ENCODE data around the gene BRINP3.

BRINP3 gene

GRCh38 chr1:190303501-190303900 is 174.2 kb downstream of the BRINP3 start:
- H3K79me2 ChIP-seq (ENCODE audit: insufficient read depth, low read length), result no peaks in the 10 kb centered on the region
- H3K36me3 ChIP-seq (ENCODE audit: low read length), result no peaks in the 10 kb centered on the region
- no peak overlapping the region for H3K9ac ChIP-seq (ENCODE audit: low read length)
- no peak for TF ChIP-seq EZH2phosphoT487 (conservative IDR thresholded peaks at IDR 0.05; ENCODE audit: low read length)
- TF ChIP-seq CTCF (IDR thresholded peaks at IDR 0.05; ENCODE audit: insufficient read depth, low read length, poor library complexity, severe bottlenecking), result no peak
- H4K20me1 ChIP-seq (ENCODE audit: low read depth, low read length), result no peaks in the 10 kb centered on the region
- no peak overlapping the region for H3K4me3 ChIP-seq (ENCODE audit: insufficient read depth, low read length, poor library complexity, severe bottlenecking)
- H3K27ac ChIP-seq (ENCODE audit: low read depth, low read length), result no peak overlapping the region
- no peaks in the 10 kb centered on the region for H3K9me2 ChIP-seq (replicated peaks; ENCODE audit: insufficient read depth, low read length)
- no peaks in the 10 kb centered on the region for H3K27me3 ChIP-seq (ENCODE audit: low read length)
- H3K9me3 ChIP-seq (ENCODE audit: insufficient read depth, low read length), result no peaks in the 10 kb centered on the region
- no peaks in the 10 kb centered on the region for H3F3A ChIP-seq (ENCODE audit: insufficient read depth)
- no peak overlapping the region for H3K4me2 ChIP-seq (ENCODE audit: low read depth, low read length, poor library complexity, severe bottlenecking)
- no peak overlapping the region for H2AFZ ChIP-seq (ENCODE audit: low read depth, low read length, severe bottlenecking)

- H3F3A ChIP-seq (ENCODE audit: insufficient read depth), result no peaks in the 10 kb centered on the region
- H3K9me2 ChIP-seq (replicated peaks; ENCODE audit: insufficient read depth, low read length), result no peaks in the 10 kb centered on the region
- H3K4me2 ChIP-seq (ENCODE audit: low read depth, low read length, poor library complexity, severe bottlenecking), result no peak overlapping the region
- no peak overlapping the region for H2AFZ ChIP-seq (ENCODE audit: low read depth, low read length, severe bottlenecking)
- no peaks in the 10 kb centered on the region for H3K27me3 ChIP-seq (ENCODE audit: low read length)
- no peak overlapping the region for H3K9ac ChIP-seq (ENCODE audit: low read length)
- H3K4me3 ChIP-seq (ENCODE audit: insufficient read depth, low read length, poor library complexity, severe bottlenecking), result no peak overlapping the region
- no peak overlapping the region for H3K27ac ChIP-seq (ENCODE audit: low read depth, low read length)
- H4K20me1 ChIP-seq (ENCODE audit: low read depth, low read length), result no peaks in the 10 kb centered on the region
- H3K36me3 ChIP-seq (ENCODE audit: low read length), result no peaks in the 10 kb centered on the region
- no peaks in the 10 kb centered on the region for H3K79me2 ChIP-seq (ENCODE audit: insufficient read depth, low read length)
- H3K9me3 ChIP-seq (ENCODE audit: insufficient read depth, low read length), result no peaks in the 10 kb centered on the region
- TF ChIP-seq EZH2phosphoT487 (conservative IDR thresholded peaks at IDR 0.05; ENCODE audit: low read length), result no peak
Measured at GRCh38 chr1:190296453-190296852, 181.2 kb downstream of the BRINP3 start.

- Histone ChIP-seq H3K36me3 (ENCODE audit: low read length) (no peaks in the 10 kb centered on the region), H3K27me3 (ENCODE audit: low read length) (no peaks in the 10 kb centered on the region), H3K9me2 (replicated peaks; ENCODE audit: insufficient read depth, low read length) (no peaks in the 10 kb centered on the region), H3F3A (ENCODE audit: insufficient read depth) (no peaks in the 10 kb centered on the region), H4K20me1 (ENCODE audit: low read depth, low read length) (no peaks in the 10 kb centered on the region), H3K9me3 (ENCODE audit: insufficient read depth, low read length) (no peaks in the 10 kb centered on the region), H3K27ac (ENCODE audit: low read depth, low read length) (no peak overlapping the region), H3K4me2 (ENCODE audit: low read depth, low read length, poor library complexity, severe bottlenecking) (no peak overlapping the region), H3K9ac (ENCODE audit: low read length) (no peak overlapping the region), H2AFZ (ENCODE audit: low read depth, low read length, severe bottlenecking) (peak overlapping the region; percentile 71), H3K4me3 (ENCODE audit: insufficient read depth, low read length, poor library complexity, severe bottlenecking) (no peak overlapping the region), H3K79me2 (ENCODE audit: insufficient read depth, low read length) (no peaks in the 10 kb centered on the region)
- TF ChIP-seq CTCF (IDR thresholded peaks at IDR 0.05; ENCODE audit: insufficient read depth, low read length, poor library complexity, severe bottlenecking), result no peak
- no peak for TF ChIP-seq EZH2phosphoT487 (conservative IDR thresholded peaks at IDR 0.05; ENCODE audit: low read length)
Measured at GRCh38 chr1:190289897-190290296, 187.8 kb downstream of the BRINP3 start.

- H2AFZ ChIP-seq (ENCODE audit: low read depth, low read length, severe bottlenecking), result no peak overlapping the region
- no peak overlapping the region for H3K4me2 ChIP-seq (ENCODE audit: low read depth, low read length, poor library complexity, severe bottlenecking)
- no peaks in the 10 kb centered on the region for H3K27me3 ChIP-seq (ENCODE audit: low read length)
- no peak overlapping the region for H3K9ac ChIP-seq (ENCODE audit: low read length)
- H3K9me2 ChIP-seq (replicated peaks; ENCODE audit: insufficient read depth, low read length), result no peaks in the 10 kb centered on the region
- TF ChIP-seq EZH2phosphoT487 (conservative IDR thresholded peaks at IDR 0.05; ENCODE audit: low read length) (no peak), CTCF (IDR thresholded peaks at IDR 0.05; ENCODE audit: insufficient read depth, low read length, poor library complexity, severe bottlenecking) (no peak)
- H3K27ac ChIP-seq (ENCODE audit: low read depth, low read length), result no peak overlapping the region
- no peaks in the 10 kb centered on the region for H3K79me2 ChIP-seq (ENCODE audit: insufficient read depth, low read length)
- H3K36me3 ChIP-seq (ENCODE audit: low read length), result no peaks in the 10 kb centered on the region
- H3F3A ChIP-seq (ENCODE audit: insufficient read depth), result no peaks in the 10 kb centered on the region
- H3K4me3 ChIP-seq (ENCODE audit: insufficient read depth, low read length, poor library complexity, severe bottlenecking), result no peak overlapping the region
- H3K9me3 ChIP-seq (ENCODE audit: insufficient read depth, low read length), result no peaks in the 10 kb centered on the region
- H4K20me1 ChIP-seq (ENCODE audit: low read depth, low read length), result no peaks in the 10 kb centered on the region
Measured at GRCh38 chr1:190286111-190286510, 191.6 kb downstream of the BRINP3 start.

Measured in SU-DHL-6 (cell line).